MM.1S (cell line): ENCODE measurements around the gene CFAP61.

Experiments used
- EZH2 ChIP-seq: fragments of 300-600 bp; sonication (generic); optimal IDR thresholded peaks from 2 replicates; pipeline ENCODE3; 2017; ENCODE audit warnings: low read depth, mild to moderate bottlenecking, antibody characterized with exemption, low read length, mixed read lengths
- TF ChIP-seq, protein P1 (sequence below): fragments of 300-600 bp; sonication (generic); IDR thresholded peaks from 2 replicates; pipeline ENCODE4 v1.5.1; 2016; ENCODE audit warnings: antibody characterized with exemption, low read length, mixed read lengths

GRCh38 chr20:20321134-20321533 is 268.8 kb downstream of the CFAP61 start:
- TF ChIP-seq, protein P1, sequence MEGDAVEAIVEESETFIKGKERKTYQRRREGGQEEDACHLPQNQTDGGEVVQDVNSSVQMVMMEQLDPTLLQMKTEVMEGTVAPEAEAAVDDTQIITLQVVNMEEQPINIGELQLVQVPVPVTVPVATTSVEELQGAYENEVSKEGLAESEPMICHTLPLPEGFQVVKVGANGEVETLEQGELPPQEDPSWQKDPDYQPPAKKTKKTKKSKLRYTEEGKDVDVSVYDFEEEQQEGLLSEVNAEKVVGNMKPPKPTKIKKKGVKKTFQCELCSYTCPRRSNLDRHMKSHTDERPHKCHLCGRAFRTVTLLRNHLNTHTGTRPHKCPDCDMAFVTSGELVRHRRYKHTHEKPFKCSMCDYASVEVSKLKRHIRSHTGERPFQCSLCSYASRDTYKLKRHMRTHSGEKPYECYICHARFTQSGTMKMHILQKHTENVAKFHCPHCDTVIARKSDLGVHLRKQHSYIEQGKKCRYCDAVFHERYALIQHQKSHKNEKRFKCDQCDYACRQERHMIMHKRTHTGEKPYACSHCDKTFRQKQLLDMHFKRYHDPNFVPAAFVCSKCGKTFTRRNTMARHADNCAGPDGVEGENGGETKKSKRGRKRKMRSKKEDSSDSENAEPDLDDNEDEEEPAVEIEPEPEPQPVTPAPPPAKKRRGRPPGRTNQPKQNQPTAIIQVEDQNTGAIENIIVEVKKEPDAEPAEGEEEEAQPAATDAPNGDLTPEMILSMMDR = no peak
- TF ChIP-seq EZH2 = no peak
